HEK293 (cell line): Measurements from ENCODE around the gene FUT9.

ENCODE experiments used
- CTCF ChIA-PET: fragments of 350-600 bp; formaldehyde crosslinking; extraction: SDS; loops from one replicate; lab custom pipeline; 2021; ENCODE audit warnings: antibody characterized with exemption; lab: Yijun Ruan, JAX
- POLR2A ChIA-PET: fragments of 300-600 bp; formaldehyde crosslinking; extraction: SDS; loops from one replicate; lab custom pipeline; 2020; ENCODE audit warnings: antibody characterized with exemption, inconsistent platforms; lab: Yijun Ruan, JAX
- H3K27ac ChIP-seq: fragments of 200-500 bp; sonication (Bioruptor generic); 2 replicates; pipeline ENCODE4 v1.5.1; 2014; ENCODE audit warnings: low read depth, low read length, control low read depth, inconsistent platforms; ENCODE audit errors: extremely low read depth
- H3K36me3 ChIP-seq, 2 experiments: fragments of 200-500 bp in 1 of 2; sonication (Bioruptor generic) in 1 of 2; 1 replicate in 1 of 2; 2 replicates in 1 of 2; pipeline ENCODE4 v1.5.1; 2014 to 2017; ENCODE audit warnings: inconsistent platforms in 2 of 2, low read length in 2 of 2; ENCODE audit not compliant: control insufficient read depth in 2 of 2, insufficient read depth in 1 of 2
- H3K4me1 ChIP-seq: fragments of 200-500 bp; sonication (Bioruptor generic); 2 replicates; pipeline ENCODE4 v1.5.1; 2014; ENCODE audit warnings: mild to moderate bottlenecking, low read length, inconsistent platforms; ENCODE audit not compliant: control insufficient read depth, insufficient read depth
- H3K4me3 ChIP-seq: 2 replicates; pipeline ENCODE4 v1.5.1; 2011; ENCODE audit warnings: low read depth, mild to moderate bottlenecking, control low read depth, low read length, moderate library complexity
- H3K9me3 ChIP-seq: fragments of 200-500 bp; sonication (Bioruptor generic); 2 replicates; pipeline ENCODE4 v1.5.1; 2014; ENCODE audit warnings: low read depth, low read length, inconsistent platforms; ENCODE audit not compliant: control insufficient read depth, insufficient read depth
- ATF2 ChIP-seq: fragments of 450-650 bp; formaldehyde crosslinking; IDR thresholded peaks from 2 replicates; pipeline ENCODE4 v1.5.1; 2016; ENCODE audit warnings: missing biosample characterization, missing genetic modification characterization, low read depth
- GFI1B ChIP-seq: fragments of 450-650 bp; formaldehyde crosslinking; IDR thresholded peaks from 2 replicates; pipeline ENCODE4 v1.5.1; 2016; ENCODE audit warnings: missing biosample characterization, missing genetic modification characterization
- KLF1 ChIP-seq: fragments of 450-650 bp; formaldehyde crosslinking; IDR thresholded peaks from 2 replicates; pipeline ENCODE4 v1.5.1; 2016; ENCODE audit warnings: missing biosample characterization, missing genetic modification characterization
- PRDM1 ChIP-seq: fragments of 450-650 bp; formaldehyde crosslinking; IDR thresholded peaks from 2 replicates; pipeline ENCODE4; 2016; ENCODE audit warnings: missing biosample characterization, missing genetic modification characterization
- ZBTB20 ChIP-seq: fragments of 450-650 bp; formaldehyde crosslinking; IDR thresholded peaks from 2 replicates; pipeline ENCODE4 v1.5.1; 2016; ENCODE audit warnings: missing biosample characterization, missing genetic modification characterization
- ZBTB48 ChIP-seq: fragments of 450-650 bp; formaldehyde crosslinking; IDR thresholded peaks from 2 replicates; pipeline ENCODE4 v1.5.1; 2016; ENCODE audit warnings: missing biosample characterization, missing genetic modification characterization
- ZBTB8A ChIP-seq: fragments of 450-650 bp; formaldehyde crosslinking; IDR thresholded peaks from 2 replicates; pipeline ENCODE4 v1.5.1; 2016; ENCODE audit warnings: missing biosample characterization, missing genetic modification characterization
- ZFHX2 ChIP-seq: fragments of 450-650 bp; formaldehyde crosslinking; conservative IDR thresholded peaks from 2 replicates; pipeline ENCODE4 v1.5.1; 2016; ENCODE audit warnings: missing biosample characterization, missing genetic modification characterization
- ZFP37 ChIP-seq: fragments of 450-650 bp; formaldehyde crosslinking; IDR thresholded peaks from 2 replicates; pipeline ENCODE4 v1.5.1; 2016; ENCODE audit warnings: missing biosample characterization, missing genetic modification characterization
- ZFP41 ChIP-seq: fragments of 450-650 bp; formaldehyde crosslinking; IDR thresholded peaks from 2 replicates; pipeline ENCODE4 v1.5.1; 2016; ENCODE audit warnings: missing biosample characterization, missing genetic modification characterization, borderline replicate concordance
- ZNF132 ChIP-seq: fragments of 450-650 bp; formaldehyde crosslinking; IDR thresholded peaks from 2 replicates; pipeline ENCODE4 v1.5.1; 2017; ENCODE audit warnings: missing biosample characterization, missing genetic modification characterization, borderline replicate concordance
- ZNF138 ChIP-seq: fragments of 450-650 bp; formaldehyde crosslinking; IDR thresholded peaks from 2 replicates; pipeline ENCODE4 v1.5.1; 2016; ENCODE audit warnings: missing biosample characterization, missing genetic modification characterization, borderline replicate concordance
- ZNF239 ChIP-seq: fragments of 450-650 bp; formaldehyde crosslinking; IDR thresholded peaks from 2 replicates; pipeline ENCODE4 v1.5.1; 2016; ENCODE audit warnings: missing biosample characterization, missing genetic modification characterization
- ZNF24 ChIP-seq: fragments of 450-650 bp; formaldehyde crosslinking; IDR thresholded peaks from 2 replicates; pipeline ENCODE4 v1.5.1; 2016; ENCODE audit warnings: missing biosample characterization, missing genetic modification characterization
- ZNF311 ChIP-seq: fragments of 450-650 bp; formaldehyde crosslinking; IDR thresholded peaks from 2 replicates; pipeline ENCODE4 v1.5.1; 2017; ENCODE audit warnings: missing biosample characterization, missing genetic modification characterization, borderline replicate concordance
- ZNF37A ChIP-seq: fragments of 450-650 bp; IDR thresholded peaks from 2 replicates; pipeline ENCODE4 v1.5.1; 2018; ENCODE audit warnings: missing biosample characterization, missing genetic modification characterization
- ZNF548 ChIP-seq: fragments of 450-650 bp; formaldehyde crosslinking; IDR thresholded peaks from 2 replicates; pipeline ENCODE4 v1.5.1; 2016; ENCODE audit warnings: missing biosample characterization, missing genetic modification characterization
- ZNF561 ChIP-seq: fragments of 450-650 bp; IDR thresholded peaks from 2 replicates; pipeline ENCODE4 v1.5.1; 2018; ENCODE audit warnings: missing biosample characterization, missing genetic modification characterization, borderline replicate concordance
- ZNF571 ChIP-seq: fragments of 450-650 bp; formaldehyde crosslinking; IDR thresholded peaks from 2 replicates; pipeline ENCODE4 v1.5.0; 2017; ENCODE audit warnings: missing biosample characterization, missing genetic modification characterization
- ZNF585B ChIP-seq: fragments of 450-650 bp; formaldehyde crosslinking; IDR thresholded peaks from 2 replicates; pipeline ENCODE4 v1.5.1; 2016; ENCODE audit warnings: missing biosample characterization, missing genetic modification characterization
- ZNF596 ChIP-seq: fragments of 450-650 bp; IDR thresholded peaks from 2 replicates; pipeline ENCODE4 v1.5.0; 2018; ENCODE audit warnings: missing biosample characterization, mild to moderate bottlenecking, missing genetic modification characterization, moderate library complexity
- ZNF624 ChIP-seq: fragments of 450-650 bp; formaldehyde crosslinking; IDR thresholded peaks from 2 replicates; pipeline ENCODE4 v1.5.1; 2017; ENCODE audit warnings: missing biosample characterization, missing genetic modification characterization
- ZNF660 ChIP-seq: fragments of 450-650 bp; IDR thresholded peaks from 2 replicates; pipeline ENCODE4 v1.5.1; 2018; ENCODE audit warnings: missing biosample characterization, mild to moderate bottlenecking, missing genetic modification characterization
- ZNF830 ChIP-seq: fragments of 450-650 bp; IDR thresholded peaks from 2 replicates; pipeline ENCODE4 v1.5.0; 2018; ENCODE audit warnings: missing biosample characterization, missing genetic modification characterization, low read depth, mild to moderate bottlenecking, moderate library complexity
- ZNF843 ChIP-seq: fragments of 450-650 bp; formaldehyde crosslinking; IDR thresholded peaks from 2 replicates; pipeline ENCODE4 v1.5.1; 2016; ENCODE audit warnings: missing biosample characterization, missing genetic modification characterization
- ZSCAN16 ChIP-seq: fragments of 450-650 bp; formaldehyde crosslinking; IDR thresholded peaks from 2 replicates; pipeline ENCODE4 v1.5.1; 2016; ENCODE audit warnings: missing biosample characterization, missing genetic modification characterization
- TF ChIP-seq, protein P1 (sequence below): fragments of 450-650 bp; formaldehyde crosslinking; IDR thresholded peaks from 2 replicates; pipeline ENCODE4 v1.5.1; 2016; ENCODE audit warnings: missing biosample characterization, missing genetic modification characterization
- TF ChIP-seq, protein P2 (sequence below): fragments of 450-650 bp; formaldehyde crosslinking; IDR thresholded peaks from 2 replicates; pipeline ENCODE4 v1.5.1; 2016; ENCODE audit warnings: missing biosample characterization, missing genetic modification characterization
- TF ChIP-seq, protein P3 (sequence below): fragments of 450-650 bp; formaldehyde crosslinking; IDR thresholded peaks from 2 replicates; pipeline ENCODE4 v1.5.1; 2017; ENCODE audit warnings: missing biosample characterization, missing genetic modification characterization

FUT9 gene

GRCh38 chr6:96184798-96185197 lies 169.0 kb downstream of the FUT9 start:
- no peak for TF ChIP-seq ZNF548 (tag by site-specific recombination)
- TF ChIP-seq GFI1B, result no peak
- no peak for TF ChIP-seq ZNF585B (tag by site-specific recombination)
- TF ChIP-seq, protein P1, sequence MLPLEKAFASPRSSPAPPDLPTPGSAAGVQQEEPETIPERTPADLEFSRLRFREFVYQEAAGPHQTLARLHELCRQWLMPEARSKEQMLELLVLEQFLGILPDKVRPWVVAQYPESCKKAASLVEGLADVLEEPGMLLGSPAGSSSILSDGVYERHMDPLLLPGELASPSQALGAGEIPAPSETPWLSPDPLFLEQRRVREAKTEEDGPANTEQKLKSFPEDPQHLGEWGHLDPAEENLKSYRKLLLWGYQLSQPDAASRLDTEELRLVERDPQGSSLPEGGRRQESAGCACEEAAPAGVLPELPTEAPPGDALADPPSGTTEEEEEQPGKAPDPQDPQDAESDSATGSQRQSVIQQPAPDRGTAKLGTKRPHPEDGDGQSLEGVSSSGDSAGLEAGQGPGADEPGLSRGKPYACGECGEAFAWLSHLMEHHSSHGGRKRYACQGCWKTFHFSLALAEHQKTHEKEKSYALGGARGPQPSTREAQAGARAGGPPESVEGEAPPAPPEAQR, result no peak
- TF ChIP-seq ZBTB48 (tag by site-specific recombination), result no peak
- TF ChIP-seq ZFHX2 (tag by site-specific recombination), result no peak
- no peak for TF ChIP-seq ZNF138 (tag by site-specific recombination)
- TF ChIP-seq ATF2 (tag by site-specific recombination), result no peak
- TF ChIP-seq ZFP37 (tag by site-specific recombination), result no peak
- TF ChIP-seq, protein P2, sequence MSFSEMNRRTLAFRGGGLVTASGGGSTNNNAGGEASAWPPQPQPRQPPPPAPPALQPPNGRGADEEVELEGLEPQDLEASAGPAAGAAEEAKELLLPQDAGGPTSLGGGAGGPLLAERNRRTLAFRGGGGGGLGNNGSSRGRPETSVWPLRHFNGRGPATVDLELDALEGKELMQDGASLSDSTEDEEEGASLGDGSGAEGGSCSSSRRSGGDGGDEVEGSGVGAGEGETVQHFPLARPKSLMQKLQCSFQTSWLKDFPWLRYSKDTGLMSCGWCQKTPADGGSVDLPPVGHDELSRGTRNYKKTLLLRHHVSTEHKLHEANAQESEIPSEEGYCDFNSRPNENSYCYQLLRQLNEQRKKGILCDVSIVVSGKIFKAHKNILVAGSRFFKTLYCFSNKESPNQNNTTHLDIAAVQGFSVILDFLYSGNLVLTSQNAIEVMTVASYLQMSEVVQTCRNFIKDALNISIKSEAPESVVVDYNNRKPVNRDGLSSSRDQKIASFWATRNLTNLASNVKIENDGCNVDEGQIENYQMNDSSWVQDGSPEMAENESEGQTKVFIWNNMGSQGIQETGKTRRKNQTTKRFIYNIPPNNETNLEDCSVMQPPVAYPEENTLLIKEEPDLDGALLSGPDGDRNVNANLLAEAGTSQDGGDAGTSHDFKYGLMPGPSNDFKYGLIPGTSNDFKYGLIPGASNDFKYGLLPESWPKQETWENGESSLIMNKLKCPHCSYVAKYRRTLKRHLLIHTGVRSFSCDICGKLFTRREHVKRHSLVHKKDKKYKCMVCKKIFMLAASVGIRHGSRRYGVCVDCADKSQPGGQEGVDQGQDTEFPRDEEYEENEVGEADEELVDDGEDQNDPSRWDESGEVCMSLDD (tag by site-specific recombination), result no peak
- TF ChIP-seq, protein P3, sequence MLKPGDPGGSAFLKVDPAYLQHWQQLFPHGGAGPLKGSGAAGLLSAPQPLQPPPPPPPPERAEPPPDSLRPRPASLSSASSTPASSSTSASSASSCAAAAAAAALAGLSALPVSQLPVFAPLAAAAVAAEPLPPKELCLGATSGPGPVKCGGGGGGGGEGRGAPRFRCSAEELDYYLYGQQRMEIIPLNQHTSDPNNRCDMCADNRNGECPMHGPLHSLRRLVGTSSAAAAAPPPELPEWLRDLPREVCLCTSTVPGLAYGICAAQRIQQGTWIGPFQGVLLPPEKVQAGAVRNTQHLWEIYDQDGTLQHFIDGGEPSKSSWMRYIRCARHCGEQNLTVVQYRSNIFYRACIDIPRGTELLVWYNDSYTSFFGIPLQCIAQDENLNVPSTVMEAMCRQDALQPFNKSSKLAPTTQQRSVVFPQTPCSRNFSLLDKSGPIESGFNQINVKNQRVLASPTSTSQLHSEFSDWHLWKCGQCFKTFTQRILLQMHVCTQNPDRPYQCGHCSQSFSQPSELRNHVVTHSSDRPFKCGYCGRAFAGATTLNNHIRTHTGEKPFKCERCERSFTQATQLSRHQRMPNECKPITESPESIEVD (tag by site-specific recombination), result no peak
- no peak for TF ChIP-seq ZNF24 (tag by site-specific recombination)
- TF ChIP-seq ZNF37A (tag by site-specific recombination), result no peak
- no peak for TF ChIP-seq KLF1 (tag by site-specific recombination)
- TF ChIP-seq ZNF843 (tag by site-specific recombination), result no peak
- no peak for TF ChIP-seq ZNF132
- no peak for TF ChIP-seq PRDM1 (tag by site-specific recombination)
- TF ChIP-seq ZNF571 (tag by site-specific recombination), result no peak
- TF ChIP-seq ZSCAN16 (tag by site-specific recombination), result no peak
- TF ChIP-seq ZNF596 (tag by site-specific recombination), result no peak
- H3K4me3 ChIP-seq, result no peak overlapping the region
- POLR2A ChIA-PET, result no interaction called here

GRCh38 chr6:96186094-96186493 lies 170.3 kb downstream of the FUT9 start:
- H3K36me3 ChIP-seq, result no peaks in the 10 kb centered on the region
- H3K27ac ChIP-seq, result no peak overlapping the region
- H3K4me1 ChIP-seq, result no peaks in the 10 kb centered on the region
- ChIA-PET POLR2A (no interaction called here), CTCF (no interaction called here)
- no peaks in the 10 kb centered on the region for H3K9me3 ChIP-seq
- H3K4me3 ChIP-seq, result no peak overlapping the region
- TF ChIP-seq ZNF660 (no peak), ZFP41 (no peak), ZBTB8A (tag by site-specific recombination) (no peak), ZNF311 (tag by site-specific recombination) (no peak), ZBTB20 (tag by site-specific recombination) (no peak), ZNF561 (tag by site-specific recombination) (no peak), ZNF239 (tag by site-specific recombination) (no peak), ZNF585B (tag by site-specific recombination) (no peak), ZNF830 (tag by site-specific recombination) (no peak), ZNF624 (tag by site-specific recombination) (no peak)

More at GRCh38 chr6:96184798-96185197, 169.0 kb downstream of the FUT9 start:
- no peaks in the 10 kb centered on the region for H3K9me3 ChIP-seq
- H3K36me3 ChIP-seq, result no peaks in the 10 kb centered on the region
- H3K4me1 ChIP-seq, result no peaks in the 10 kb centered on the region
- CTCF ChIA-PET, result interaction anchor here (0.9 kb wide), 1 partner anchor 9 kb away, joined by 4 read pairs; no protein-coding TSS in a partner anchor
- H3K27ac ChIP-seq, result no peak overlapping the region
